IPS DF 4.7 (cell line): ENCODE results near the gene PIK3IP1.
"Not testable (repeated sequence)": the region's sequence is repeated elsewhere in the genome, so short reads cannot be mapped to it uniquely, and the experiment has no call there.

Experiments used
- DNase-seq: peaks from one replicate; pipeline ENCODE4 v3.0.0-alpha.2; 2013; ENCODE audit warnings: low spot score; ENCODE audit errors: extremely low read depth

Gene PIK3IP1

GRCh38 chr22:31250740-31251600 is 41.3 kb downstream of the PIK3IP1 start:
- DNase-seq, result no peak

- no peak for DNase-seq
Observed at GRCh38 chr22:31248965-31249958, 43.0 kb downstream of the PIK3IP1 start.

GRCh38 chr22:31248138-31248745 is 44.0 kb downstream of the PIK3IP1 start:
- no peak for DNase-seq

GRCh38 chr22:31247726-31248125 is 44.6 kb downstream of the PIK3IP1 start:
- no peak for DNase-seq

- no peak for DNase-seq
Observed at GRCh38 chr22:31246687-31247086, 45.6 kb downstream of the PIK3IP1 start.

- DNase-seq, result not testable (repeated sequence)
Observed at GRCh38 chr22:31245998-31246397, 46.3 kb downstream of the PIK3IP1 start.

- no peak for DNase-seq
Observed at GRCh38 chr22:31244943-31245451, 47.3 kb downstream of the PIK3IP1 start.

GRCh38 chr22:31244046-31244942 is 48.0 kb downstream of the PIK3IP1 start:
- DNase-seq, result no peak

GRCh38 chr22:31243339-31244045 is 48.8 kb downstream of the PIK3IP1 start:
- DNase-seq, result no peak

GRCh38 chr22:31241936-31242335 is 50.4 kb downstream of the PIK3IP1 start:
- no peak for DNase-seq

GRCh38 chr22:31241200-31241599 is 51.1 kb downstream of the PIK3IP1 start:
- DNase-seq, result no peak

- no peak for DNase-seq
Observed at GRCh38 chr22:31239771-31240370, 52.4 kb downstream of the PIK3IP1 start.

- no peak for DNase-seq
Observed at GRCh38 chr22:31238057-31238456, 54.2 kb downstream of the PIK3IP1 start.

GRCh38 chr22:31236044-31236443 is 56.2 kb downstream of the PIK3IP1 start:
- DNase-seq, result not testable (repeated sequence)

- no peak for DNase-seq
Observed at GRCh38 chr22:31235081-31235480, 57.2 kb downstream of the PIK3IP1 start.

- DNase-seq, result no peak
Observed at GRCh38 chr22:31233001-31233400, 59.3 kb downstream of the PIK3IP1 start.
